DOHH2 (cell line): ENCODE data around the gene PAEP.

Experiments used
- H3F3A ChIP-seq: fragments of 200-600 bp; sonication (generic), shearing (Covaris generic); 2 replicates; pipeline ENCODE4 v1.6.0; 2016; ENCODE audit warnings: antibody characterized with exemption, mild to moderate bottlenecking; ENCODE audit not compliant: control insufficient read depth, insufficient read depth
- H3K27ac ChIP-seq: fragments of 200-600 bp; sonication (generic); 2 replicates; pipeline ENCODE4 v1.5.1; 2014; ENCODE audit warnings: low read depth, mild to moderate bottlenecking, low read length, moderate library complexity
- H3K27me3 ChIP-seq: fragments of 200-600 bp; sonication (generic); 2 replicates; pipeline ENCODE4 v1.6.1; 2014; ENCODE audit warnings: mild to moderate bottlenecking, low read length, mixed read lengths; ENCODE audit not compliant: control insufficient read depth
- H3K36me3 ChIP-seq: fragments of 200-600 bp; sonication (generic); 2 replicates; pipeline ENCODE4 v1.6.1; 2014; ENCODE audit warnings: mild to moderate bottlenecking, low read length, moderate library complexity, mixed read lengths; ENCODE audit not compliant: control insufficient read depth
- H3K4me1 ChIP-seq: fragments of 200-600 bp; sonication (generic); 2 replicates; pipeline ENCODE4 v1.6.1; 2014; ENCODE audit warnings: mild to moderate bottlenecking, low read length, mixed read lengths; ENCODE audit not compliant: control insufficient read depth
- H3K4me2 ChIP-seq: fragments of 200-600 bp; sonication (generic); 2 replicates; pipeline ENCODE4 v1.6.0; 2014; ENCODE audit warnings: mild to moderate bottlenecking, low read length, moderate library complexity
- H3K4me3 ChIP-seq: fragments of 200-600 bp; sonication (generic); 2 replicates; pipeline ENCODE4 v1.5.1; 2014; ENCODE audit warnings: mild to moderate bottlenecking, low read length, mixed read lengths
- H3K79me2 ChIP-seq: fragments of 200-600 bp; sonication (generic); 2 replicates; pipeline ENCODE4 v1.6.1; 2014; ENCODE audit warnings: mild to moderate bottlenecking, low read length, mixed read lengths; ENCODE audit not compliant: control insufficient read depth
- H3K9me2 ChIP-seq: fragments of 200-600 bp; sonication (generic); replicated peaks from 2 replicates; pipeline ENCODE4 v1.6.1; 2014; ENCODE audit warnings: mild to moderate bottlenecking, low read length, mixed read lengths; ENCODE audit not compliant: control insufficient read depth
- H3K9me3 ChIP-seq: fragments of 200-600 bp; sonication (generic); 2 replicates; pipeline ENCODE4 v1.6.1; 2014; ENCODE audit warnings: antibody characterized with exemption, low read length, mixed read lengths; ENCODE audit not compliant: control insufficient read depth, insufficient read depth
- H4K20me1 ChIP-seq: fragments of 200-600 bp; sonication (generic); 2 replicates; pipeline ENCODE4 v1.6.0; 2014; ENCODE audit warnings: low read depth, mild to moderate bottlenecking, antibody characterized with exemption, low read length, moderate library complexity; ENCODE audit not compliant: control insufficient read depth, insufficient read depth
- EZH2phosphoT487 ChIP-seq: fragments of 200-600 bp; sonication (generic); IDR thresholded peaks from 2 replicates; pipeline ENCODE4 v1.6.1; 2017; ENCODE audit warnings: borderline replicate concordance, mild to moderate bottlenecking, antibody characterized with exemption, low read length, moderate library complexity, mixed read lengths
- TF ChIP-seq, protein P1 (sequence below): fragments of 200-600 bp; sonication (generic); IDR thresholded peaks from one replicate; pipeline ENCODE4 v1.5.1; 2014; ENCODE audit warnings: antibody characterized with exemption, mild to moderate bottlenecking, low read depth, low read length; ENCODE audit not compliant: poor library complexity, severe bottlenecking

PAEP gene

DNA sequence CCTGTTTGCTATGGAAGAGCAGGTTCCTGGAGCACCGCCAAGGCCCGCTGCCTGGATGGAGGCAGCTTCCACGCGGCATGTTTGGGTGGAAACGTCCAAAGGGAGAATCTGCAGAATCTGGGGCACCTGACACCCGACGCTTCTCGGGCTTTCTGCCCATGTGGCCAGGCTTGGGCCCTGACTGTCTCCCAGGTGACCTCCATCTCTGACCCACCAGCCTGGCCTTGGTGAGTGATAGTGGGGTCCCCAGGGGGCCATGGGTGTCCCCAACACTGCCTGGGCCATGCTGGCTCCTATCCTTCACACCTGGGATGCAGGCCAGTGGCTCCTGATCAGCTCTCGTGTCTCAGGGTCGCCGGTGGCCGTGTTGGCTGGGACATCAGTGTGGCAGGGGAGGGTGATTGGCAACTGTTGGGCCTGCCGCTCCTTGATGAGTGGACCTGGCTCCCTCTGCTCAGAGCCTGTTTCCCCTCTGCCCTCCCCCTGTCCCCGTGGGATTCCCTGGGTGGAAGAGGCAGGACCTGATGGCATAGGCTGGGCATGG lies 43.8 kb downstream of the PAEP start:
- Histone ChIP-seq H3F3A (no peaks in the 10 kb centered on the region), H3K27me3 (no peaks in the 10 kb centered on the region), H3K4me2 (no peak overlapping the region), H3K4me3 (no peak overlapping the region), H4K20me1 (no peaks in the 10 kb centered on the region), H3K36me3 (no peaks in the 10 kb centered on the region), H3K9me2 (no peaks in the 10 kb centered on the region), H3K79me2 (no peaks in the 10 kb centered on the region), H3K9me3 (no peaks in the 10 kb centered on the region), H3K27ac (no peak overlapping the region), H3K4me1 (no peaks in the 10 kb centered on the region)
- TF ChIP-seq, protein P1, sequence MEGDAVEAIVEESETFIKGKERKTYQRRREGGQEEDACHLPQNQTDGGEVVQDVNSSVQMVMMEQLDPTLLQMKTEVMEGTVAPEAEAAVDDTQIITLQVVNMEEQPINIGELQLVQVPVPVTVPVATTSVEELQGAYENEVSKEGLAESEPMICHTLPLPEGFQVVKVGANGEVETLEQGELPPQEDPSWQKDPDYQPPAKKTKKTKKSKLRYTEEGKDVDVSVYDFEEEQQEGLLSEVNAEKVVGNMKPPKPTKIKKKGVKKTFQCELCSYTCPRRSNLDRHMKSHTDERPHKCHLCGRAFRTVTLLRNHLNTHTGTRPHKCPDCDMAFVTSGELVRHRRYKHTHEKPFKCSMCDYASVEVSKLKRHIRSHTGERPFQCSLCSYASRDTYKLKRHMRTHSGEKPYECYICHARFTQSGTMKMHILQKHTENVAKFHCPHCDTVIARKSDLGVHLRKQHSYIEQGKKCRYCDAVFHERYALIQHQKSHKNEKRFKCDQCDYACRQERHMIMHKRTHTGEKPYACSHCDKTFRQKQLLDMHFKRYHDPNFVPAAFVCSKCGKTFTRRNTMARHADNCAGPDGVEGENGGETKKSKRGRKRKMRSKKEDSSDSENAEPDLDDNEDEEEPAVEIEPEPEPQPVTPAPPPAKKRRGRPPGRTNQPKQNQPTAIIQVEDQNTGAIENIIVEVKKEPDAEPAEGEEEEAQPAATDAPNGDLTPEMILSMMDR: no peak
- no peak for TF ChIP-seq EZH2phosphoT487

DNA sequence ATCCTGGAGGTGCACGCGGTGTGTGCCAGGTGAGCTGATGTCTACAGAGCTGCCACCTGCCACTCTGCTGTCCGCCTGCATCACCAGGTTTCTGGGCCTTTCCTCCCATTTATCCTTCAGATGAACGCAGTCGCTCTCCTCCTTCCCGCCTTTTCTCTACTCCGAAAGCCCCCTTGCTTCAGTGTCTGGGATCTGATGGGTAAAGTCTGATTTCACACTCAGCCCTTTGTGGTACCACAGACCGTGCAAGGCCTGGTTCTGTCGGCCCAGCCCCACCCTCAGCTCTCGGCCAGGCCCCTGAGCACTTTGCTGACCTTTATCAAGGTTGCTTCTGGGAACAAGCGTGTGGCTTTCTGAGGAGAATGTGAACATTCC lies 45.3 kb downstream of the PAEP start:
- Histone ChIP-seq H3K79me2 (no peaks in the 10 kb centered on the region), H3K9me3 (no peaks in the 10 kb centered on the region), H3K4me2 (no peak overlapping the region), H3F3A (no peaks in the 10 kb centered on the region), H4K20me1 (no peaks in the 10 kb centered on the region), H3K36me3 (no peaks in the 10 kb centered on the region), H3K27ac (no peak overlapping the region), H3K4me3 (no peak overlapping the region), H3K27me3 (no peaks in the 10 kb centered on the region), H3K9me2 (no peaks in the 10 kb centered on the region), H3K4me1 (no peaks in the 10 kb centered on the region)
- TF ChIP-seq, protein P1: no peak
- no peak for TF ChIP-seq EZH2phosphoT487

DNA sequence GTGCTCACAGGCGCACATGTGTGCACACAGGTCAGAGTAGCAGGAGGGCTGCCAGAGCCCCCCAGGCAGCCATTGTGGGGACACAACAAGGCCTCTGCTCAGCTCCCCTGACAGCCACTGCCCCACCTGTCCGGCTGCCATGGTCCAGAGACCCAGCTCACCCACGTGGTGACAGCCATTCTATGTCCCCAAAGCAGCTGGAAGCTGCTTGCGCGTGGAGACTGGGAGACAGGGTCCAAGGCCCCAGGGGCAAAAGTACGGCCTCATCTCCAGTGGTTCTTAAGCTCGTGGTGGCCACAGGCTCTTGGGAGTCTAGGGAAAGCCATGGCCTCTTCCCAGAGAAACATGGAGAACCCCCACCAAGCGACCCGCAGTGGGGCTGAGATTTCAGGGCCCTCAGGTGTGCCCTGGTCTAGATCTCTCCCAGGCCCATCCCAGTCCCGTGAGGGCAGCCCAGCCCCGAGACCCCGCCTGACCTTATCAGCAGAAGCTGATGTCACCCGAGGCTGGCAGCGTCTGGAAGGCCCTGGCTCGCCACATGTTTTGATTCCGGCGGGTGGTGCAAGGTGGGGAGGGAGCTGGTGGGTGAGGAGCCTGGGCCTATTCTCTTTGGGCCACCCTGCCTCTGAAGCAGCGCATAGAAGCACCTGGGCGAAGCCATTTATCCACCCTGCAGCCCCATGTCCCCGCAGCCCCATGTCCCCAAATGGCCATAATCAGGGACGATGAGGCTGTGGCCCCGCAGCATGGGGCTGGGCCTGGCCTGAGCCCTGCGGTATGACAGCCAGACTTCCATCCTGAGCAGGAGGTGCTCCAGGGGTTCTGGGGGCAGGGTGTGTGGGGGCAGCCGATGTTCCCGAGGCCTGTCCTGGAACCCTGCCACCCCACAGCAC lies 46.1 kb downstream of the PAEP start:
- no peaks in the 10 kb centered on the region for H3K27me3 ChIP-seq
- H3K4me1 ChIP-seq: no peaks in the 10 kb centered on the region
- H3K4me3 ChIP-seq: no peak overlapping the region
- H3F3A ChIP-seq: no peaks in the 10 kb centered on the region
- no peaks in the 10 kb centered on the region for H3K9me3 ChIP-seq
- H3K27ac ChIP-seq: no peak overlapping the region
- no peaks in the 10 kb centered on the region for H3K9me2 ChIP-seq
- TF ChIP-seq, protein P1: no peak
- TF ChIP-seq EZH2phosphoT487: no peak
- H3K36me3 ChIP-seq: no peaks in the 10 kb centered on the region
- H4K20me1 ChIP-seq: no peaks in the 10 kb centered on the region
- no peak overlapping the region for H3K4me2 ChIP-seq
- H3K79me2 ChIP-seq: no peaks in the 10 kb centered on the region
